Activated CD8-positive, alpha-beta memory T cell treated with anti-CD3 and anti-CD28 coated beads, Interleukin-2, amount 50 U/mL, for 24 hours (primary cell): ENCODE data around the gene MICAL3.
"Not testable (repeated sequence)": the region's sequence is repeated elsewhere in the genome, so short reads cannot be mapped to it uniquely, and the experiment has no call there.

ENCODE experiments used
- DNase-seq: peaks from one replicate; pipeline ENCODE4 v3.0.0-alpha.2; 2020; ENCODE audit errors: extremely low read depth

MICAL3 gene

DNA sequence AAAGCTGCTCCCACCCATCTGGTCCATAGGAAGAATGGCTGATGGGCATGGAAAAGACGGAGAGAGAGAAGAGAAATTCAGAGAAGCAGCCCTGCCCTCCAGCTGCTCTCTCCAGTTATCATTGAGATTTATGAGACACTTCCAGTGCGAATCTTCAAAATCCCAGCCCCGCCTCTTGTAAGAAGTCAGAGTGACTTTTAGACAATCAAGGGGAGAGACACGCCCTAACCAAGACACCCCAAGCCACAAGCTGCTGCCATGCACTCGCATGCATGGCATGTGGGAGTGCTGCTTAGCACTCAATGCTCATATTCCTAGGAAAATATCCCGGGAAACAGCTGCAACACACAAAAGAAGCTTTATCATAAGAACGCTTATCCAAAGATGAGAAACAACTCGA is 139.5 kb downstream of the MICAL3 start:
- no peak for DNase-seq

GRCh38 chr22:17884084-17884483 is 140.3 kb downstream of the MICAL3 start:
- no peak for DNase-seq

DNA sequence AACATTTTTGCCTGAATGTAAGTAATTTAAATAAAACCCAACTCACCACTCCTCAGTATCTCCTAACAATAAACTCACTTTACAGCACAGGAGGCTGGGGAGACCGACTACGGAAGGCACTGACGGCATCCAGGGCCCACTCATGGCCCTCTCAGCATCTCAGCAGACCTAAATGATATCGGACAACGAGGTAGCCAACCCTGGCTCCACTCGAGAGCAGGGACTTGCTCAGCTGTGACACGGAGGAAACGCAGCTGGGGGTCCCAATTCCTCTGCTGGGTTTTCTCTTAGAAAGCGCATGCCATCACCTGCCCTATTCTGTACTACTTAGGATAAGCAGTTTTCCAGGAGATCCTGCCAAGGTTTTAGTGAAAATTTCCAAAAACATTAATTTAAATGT is 141.0 kb downstream of the MICAL3 start:
- DNase-seq, result no peak

DNA sequence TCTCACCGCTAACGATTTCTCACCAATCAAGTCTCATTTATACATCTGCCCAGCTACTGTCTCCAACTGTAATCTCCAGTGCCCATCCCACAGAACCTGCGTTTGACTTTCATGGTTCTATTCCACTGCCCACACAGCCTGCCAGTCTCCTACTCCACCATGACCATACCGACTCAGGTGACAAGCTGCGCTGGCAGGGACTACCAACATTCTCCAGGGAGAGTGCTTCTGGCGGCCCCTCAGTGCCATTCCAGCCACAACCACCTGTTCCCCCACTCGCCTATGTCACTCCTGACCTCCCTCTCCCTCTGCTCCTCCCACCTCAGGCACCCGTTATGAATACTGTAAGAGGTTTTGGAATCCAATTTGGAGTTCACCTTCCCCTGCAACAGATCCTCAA is 141.6 kb downstream of the MICAL3 start:
- no peak for DNase-seq

- no peak for DNase-seq
Observed at GRCh38 chr22:17882162-17882561, 142.2 kb downstream of the MICAL3 start.

DNA sequence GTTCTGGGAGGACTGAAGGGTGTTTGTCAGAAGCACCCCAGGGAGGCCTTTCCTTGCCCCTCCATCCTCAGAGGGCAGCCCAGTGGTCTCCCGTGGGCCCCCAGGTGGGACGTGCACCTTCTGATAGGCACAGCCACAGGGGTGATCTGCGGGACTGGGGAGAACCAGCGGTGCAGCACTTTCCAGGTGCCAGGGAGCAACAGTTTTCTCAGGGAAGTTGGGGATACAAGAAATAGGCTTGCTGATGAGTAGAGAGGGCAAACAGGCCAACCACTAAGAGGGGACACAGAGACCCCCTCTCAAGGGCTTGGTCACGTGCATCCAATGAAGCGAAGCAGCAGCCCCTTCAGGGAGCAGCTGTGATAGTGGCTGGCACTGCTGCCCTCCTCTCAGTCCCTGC is 143.0 kb downstream of the MICAL3 start:
- no peak for DNase-seq

DNA sequence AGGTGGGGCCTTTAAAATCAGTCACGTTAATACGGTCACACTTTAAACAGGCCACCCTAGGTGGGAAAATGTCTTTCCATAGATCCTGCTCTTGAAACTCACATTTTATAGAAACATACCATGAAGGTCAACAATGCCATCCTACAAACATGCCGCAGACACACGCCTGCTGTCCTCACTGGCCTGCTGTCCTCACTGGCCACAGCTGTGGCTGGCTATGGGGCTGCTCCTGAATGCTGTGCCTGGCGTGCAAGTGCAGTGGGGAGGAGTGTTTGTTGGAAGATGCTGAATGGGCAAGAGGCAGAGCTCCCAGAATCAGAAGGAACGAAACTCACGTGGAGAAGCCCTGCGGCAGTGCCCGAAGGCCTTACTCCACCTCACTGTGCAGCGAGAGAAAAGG is 143.9 kb downstream of the MICAL3 start:
- DNase-seq, result no peak

DNA sequence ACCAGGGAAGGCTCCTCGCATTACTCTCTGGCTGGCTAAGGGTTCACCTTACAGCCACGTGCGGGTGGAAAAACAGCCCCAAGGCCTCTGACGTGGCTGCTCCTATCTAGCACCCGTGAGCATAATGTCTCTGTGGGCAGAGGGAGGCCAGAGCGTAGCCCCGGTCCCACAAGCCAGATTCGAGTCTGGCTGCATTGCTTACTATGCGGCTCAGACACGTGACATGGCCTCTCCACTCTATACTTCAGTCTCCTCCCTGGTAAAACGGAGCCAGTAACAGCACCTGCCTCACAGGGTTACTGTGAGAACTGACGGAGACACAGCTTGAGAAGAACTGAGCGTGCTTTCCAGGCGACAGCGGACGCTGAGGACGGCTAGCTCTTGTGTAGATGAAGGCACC is 144.3 kb downstream of the MICAL3 start:
- DNase-seq, result no peak

DNA sequence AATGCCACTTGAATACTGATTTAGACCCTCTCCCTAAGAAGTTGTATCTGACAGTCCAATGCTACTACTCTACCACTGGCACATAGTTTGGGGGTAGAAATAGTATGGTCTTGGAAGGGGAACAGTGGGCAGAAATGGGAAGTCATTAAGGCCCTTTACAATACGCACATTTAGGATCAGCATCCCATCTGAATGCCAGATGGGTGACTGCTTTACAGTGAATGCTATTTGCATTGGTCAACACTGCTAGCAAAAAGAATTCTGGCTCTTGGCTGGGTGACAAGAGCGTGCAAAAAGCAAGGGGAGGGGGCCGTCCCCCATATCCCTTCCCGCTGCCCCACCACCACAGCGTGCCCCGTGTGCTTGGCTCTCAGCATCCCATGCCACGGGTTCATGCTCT is 145.4 kb downstream of the MICAL3 start:
- no peak for DNase-seq

DNA sequence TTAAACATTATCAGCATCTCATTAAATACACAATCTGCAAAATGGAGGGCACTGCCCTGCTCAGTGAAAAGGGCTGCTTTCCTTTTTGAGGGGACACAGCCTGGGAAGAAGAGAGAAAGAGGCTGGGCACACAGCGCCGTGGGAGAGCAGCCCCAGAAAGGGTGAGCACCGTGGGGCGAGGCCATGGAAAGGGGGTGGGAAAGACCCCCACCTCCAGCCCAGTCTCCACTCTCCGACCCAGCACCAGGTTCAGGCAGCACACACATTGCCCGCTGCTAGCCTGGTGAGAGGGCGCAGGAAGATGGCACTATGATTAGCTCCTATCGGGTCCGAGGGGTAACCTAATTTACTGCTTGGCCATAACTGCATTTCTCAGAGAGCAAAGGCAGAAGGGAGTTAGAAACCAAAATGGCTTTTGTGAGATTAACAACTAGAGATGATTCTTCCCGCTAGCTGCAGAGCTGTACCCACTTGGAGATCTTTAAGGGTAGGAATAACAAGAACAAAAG is 146.1 kb downstream of the MICAL3 start:
- no peak for DNase-seq

GRCh38 chr22:17876878-17877855 is 147.2 kb downstream of the MICAL3 start:
- not testable (repeated sequence) for DNase-seq

GRCh38 chr22:17876306-17876831 is 148.0 kb downstream of the MICAL3 start:
- DNase-seq, result no peak

- DNase-seq, result no peak
Observed at GRCh38 chr22:17875631-17876030, 148.7 kb downstream of the MICAL3 start.

DNA sequence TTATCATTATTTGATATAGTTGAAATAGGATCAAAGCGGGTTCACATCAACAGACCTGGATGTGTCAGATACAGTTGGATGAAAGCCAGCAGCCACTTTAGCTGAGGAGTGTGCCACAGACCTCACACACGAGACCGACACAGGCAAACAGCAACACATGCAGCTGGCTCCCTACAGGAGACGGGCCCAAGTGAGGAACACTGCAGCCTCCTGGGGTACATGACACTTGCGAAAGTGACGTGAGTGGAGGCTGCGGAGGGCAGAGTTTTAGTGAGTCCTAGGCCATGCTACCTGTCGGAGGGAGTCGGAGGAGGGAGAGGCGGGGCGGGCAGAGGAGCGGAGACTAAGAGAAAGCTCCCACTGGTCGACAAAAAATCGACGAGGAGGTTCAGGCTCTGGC is 149.2 kb downstream of the MICAL3 start:
- no peak for DNase-seq

GRCh38 chr22:17874231-17874905 is 150.0 kb downstream of the MICAL3 start:
- no peak for DNase-seq

DNA sequence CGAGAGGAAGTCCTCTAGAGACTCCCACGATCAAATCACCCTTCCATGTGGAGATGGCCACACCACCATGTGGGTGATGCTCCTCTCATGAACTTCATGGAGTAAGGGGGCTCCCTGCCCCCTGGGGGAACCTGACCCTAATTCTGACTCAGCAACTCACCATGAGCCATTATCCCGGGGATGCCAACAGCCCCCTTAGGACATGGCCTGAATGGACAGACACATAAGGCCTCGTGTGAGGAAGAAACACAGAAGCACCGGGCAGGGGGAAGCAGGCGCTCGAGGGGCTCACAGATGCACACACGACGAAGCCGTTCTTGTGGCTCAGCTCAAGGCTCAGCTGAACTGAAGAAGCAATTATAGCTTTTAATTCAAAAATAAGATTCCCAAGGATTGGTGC is 150.6 kb downstream of the MICAL3 start:
- DNase-seq, result no peak

- DNase-seq, result no peak
Observed at GRCh38 chr22:17873116-17873515, 151.2 kb downstream of the MICAL3 start.

DNA sequence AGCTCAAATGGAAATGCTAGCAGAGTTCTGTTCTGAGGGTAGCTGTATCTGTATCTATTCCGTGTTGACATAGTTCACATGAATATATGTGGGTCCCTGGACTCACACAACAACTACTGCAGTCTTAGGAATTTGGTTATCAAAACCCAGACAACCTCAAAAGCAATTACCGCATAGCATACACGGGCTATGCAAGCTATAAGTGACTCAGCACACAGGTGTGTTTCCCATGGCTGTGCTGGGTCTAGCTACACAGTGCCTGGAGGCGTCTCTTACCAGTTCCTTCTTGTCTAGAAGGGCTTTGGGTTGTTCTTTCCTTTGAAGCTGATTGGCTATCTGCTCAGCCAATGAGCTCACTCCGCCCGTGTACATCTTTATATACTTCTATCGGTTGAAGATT is 151.9 kb downstream of the MICAL3 start:
- no peak for DNase-seq

DNA sequence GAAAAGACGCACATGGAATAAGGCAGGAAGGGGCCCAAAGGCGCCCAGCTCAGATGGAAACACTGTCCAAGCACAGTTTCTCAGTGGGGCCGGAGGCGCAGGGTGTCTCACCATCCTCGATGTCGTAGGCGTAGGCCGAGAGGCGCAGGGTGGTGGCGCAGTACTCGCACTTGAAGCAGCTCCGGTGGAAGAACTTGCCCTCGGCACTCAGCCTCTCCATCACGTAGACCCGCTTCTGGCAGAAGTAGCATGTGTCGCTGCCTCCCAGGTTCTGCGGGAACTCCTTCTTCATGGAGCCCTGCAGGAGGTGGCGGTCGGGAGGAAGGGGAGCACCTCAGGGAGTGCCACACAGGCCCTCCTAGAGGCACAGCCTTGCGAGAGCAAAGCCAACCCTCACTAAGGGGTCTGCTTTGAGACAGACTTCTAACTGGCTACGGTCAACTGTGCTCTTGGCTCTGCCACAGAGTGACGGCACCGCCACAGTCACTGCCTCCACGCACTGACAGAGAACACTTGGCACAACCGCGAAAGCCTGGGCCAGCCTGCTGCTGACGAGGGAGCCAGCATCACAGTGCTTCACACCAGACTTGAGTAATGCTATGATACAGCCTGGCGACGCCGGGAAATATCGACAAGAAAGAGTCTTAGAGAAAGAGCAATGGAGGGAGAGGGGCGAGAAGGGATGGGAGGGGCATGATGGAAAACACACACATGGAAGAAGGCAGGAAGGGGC is 152.5 kb downstream of the MICAL3 start:
- DNase-seq, result no peak

- DNase-seq, result no peak
Observed at GRCh38 chr22:17870407-17870806, 154.0 kb downstream of the MICAL3 start.

DNA sequence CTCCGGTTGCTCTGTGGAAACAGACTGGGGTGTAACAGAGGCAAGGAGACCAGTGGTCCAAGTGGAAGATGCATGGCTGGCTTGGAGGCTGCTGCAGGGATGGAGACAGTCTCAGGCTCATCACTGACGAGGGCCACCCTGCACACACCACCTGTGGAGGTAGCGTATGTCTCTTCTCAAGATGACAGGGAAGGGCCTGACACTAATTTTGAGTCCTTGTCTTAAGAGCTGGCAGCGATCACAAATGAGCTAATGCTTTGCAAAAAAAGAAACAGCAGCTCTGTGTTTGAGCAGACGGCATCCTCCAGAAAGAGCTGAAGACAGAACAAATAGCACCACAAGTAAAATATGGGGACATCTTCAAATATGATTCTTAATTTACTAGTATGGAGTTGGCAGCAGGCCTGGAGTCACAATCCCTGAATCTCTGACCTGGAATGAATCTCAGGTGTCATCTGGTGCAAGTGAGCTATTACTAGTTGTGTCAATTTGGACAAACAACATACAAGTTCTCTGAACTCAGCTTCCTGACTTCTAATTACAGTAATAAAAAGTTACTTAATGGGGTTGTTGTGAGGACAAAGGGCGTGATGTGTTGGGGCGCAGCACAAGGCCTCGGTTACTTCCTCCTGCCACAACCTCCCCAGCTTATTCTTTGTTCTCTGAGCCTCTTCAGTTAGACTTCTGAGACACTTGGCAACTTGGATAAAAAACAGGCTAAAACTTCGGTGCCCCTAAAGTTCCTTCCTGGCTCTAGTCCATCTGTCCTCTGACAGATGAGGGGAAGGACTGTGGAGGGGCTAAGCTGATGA is 154.9 kb downstream of the MICAL3 start:
- no peak for DNase-seq
